Brain microvascular endothelial cell (primary cell): ENCODE results near the gene PRRC2A.

ENCODE experiments used
- DNase-seq: peaks from one replicate; pipeline ENCODE4 v3.0.0-alpha.2; 2020
- H3K27ac ChIP-seq: fragments of 250-450 bp; sonication (Bioruptor Pico); 2 replicates; pipeline ENCODE4 v1.5.1; 2020; ENCODE audit warnings: mild to moderate bottlenecking, moderate library complexity
- H3K27me3 ChIP-seq: fragments of 250-450 bp; sonication (Bioruptor Pico); replicated peaks from 2 replicates; pipeline ENCODE4 v1.5.1; 2020; ENCODE audit warnings: mild to moderate bottlenecking
- H3K36me3 ChIP-seq: fragments of 250-450 bp; sonication (Bioruptor Pico); replicated peaks from 2 replicates; pipeline ENCODE4 v1.5.1; 2020; ENCODE audit warnings: mild to moderate bottlenecking
- H3K4me3 ChIP-seq: 2 replicates; pipeline ENCODE4 v1.5.1; 2011; ENCODE audit warnings: low read depth, mild to moderate bottlenecking, control low read depth, low read length, moderate library complexity
- CTCF ChIP-seq: IDR thresholded peaks from 2 replicates; pipeline ENCODE4 v1.5.1; 2011; ENCODE audit warnings: low read depth, mild to moderate bottlenecking, moderate library complexity, low read length, control low read depth, inconsistent platforms; ENCODE audit errors: missing control alignments
- in situ Hi-C: cut with HindIII; loops from 2 replicates; pipeline ENCODE4 v1.10.0; 2017; ENCODE audit warnings: low sequenced_read_pairs, low pct_ligation_motif_present

Gene PRRC2A

GRCh38 chr6:31626952-31627351 lies 6.4 kb downstream of the PRRC2A start:
- in situ Hi-C loops, result no loop called here
- TF ChIP-seq CTCF, result no peak
- no peak overlapping the region for H3K27ac ChIP-seq
- H3K36me3 ChIP-seq, result peaks cover 93% of the 10 kb centered on the region
- no peak overlapping the region for H3K4me3 ChIP-seq
- DNase-seq, result no peak
- no peaks in the 10 kb centered on the region for H3K27me3 ChIP-seq

GRCh38 chr6:31627690-31628287 lies 7.3 kb downstream of the PRRC2A start:
- in situ Hi-C loops, result no loop called here
- H3K27me3 ChIP-seq, result no peaks in the 10 kb centered on the region
- TF ChIP-seq CTCF, result no peak
- H3K27ac ChIP-seq, result no peak overlapping the region
- DNase-seq, result no peak
- no peak overlapping the region for H3K4me3 ChIP-seq
- H3K36me3 ChIP-seq, result peaks cover 96% of the 10 kb centered on the region

- Histone ChIP-seq H3K27ac (no peak overlapping the region), H3K36me3 (peaks cover 99% of the 10 kb centered on the region), H3K27me3 (no peaks in the 10 kb centered on the region), H3K4me3 (no peak overlapping the region)
- no peak for TF ChIP-seq CTCF
- no peak for DNase-seq
- in situ Hi-C loops, result no loop called here
Observed at GRCh38 chr6:31629014-31629413, 8.5 kb downstream of the PRRC2A start.

GRCh38 chr6:31630177-31630934 lies 9.8 kb downstream of the PRRC2A start:
- Histone ChIP-seq H3K36me3 (peaks cover 99% of the 10 kb centered on the region), H3K27ac (no peak overlapping the region), H3K27me3 (no peaks in the 10 kb centered on the region), H3K4me3 (no peak overlapping the region)
- in situ Hi-C loops, result no loop called here
- DNase-seq, result no peak
- TF ChIP-seq CTCF, result no peak

GRCh38 chr6:31631209-31631608 lies 10.7 kb downstream of the PRRC2A start:
- no peaks in the 10 kb centered on the region for H3K27me3 ChIP-seq
- no peak overlapping the region for H3K27ac ChIP-seq
- in situ Hi-C loops, result no loop called here
- DNase-seq, result no peak
- H3K36me3 ChIP-seq, result peaks cover 99% of the 10 kb centered on the region
- H3K4me3 ChIP-seq, result no peak overlapping the region
- no peak for TF ChIP-seq CTCF
